Nephron progenitor cell (in vitro differentiated cells): ENCODE results near the gene ZNF280B.
A peak's percentile ranks its signal among the peaks of the same experiment; 100 is the strongest.

ENCODE experiments used
- DNase-seq: peaks from one replicate; pipeline ENCODE4 v3.0.0; 2021
- H3K27ac Mint-ChIP-seq: 2 replicates; pipeline ENCODE4 v1.8.0; 2021; ENCODE audit warnings: mild to moderate bottlenecking, moderate library complexity, mixed read lengths
- H3K27me3 Mint-ChIP-seq: 2 replicates; pipeline ENCODE4 v1.8.0; 2021; ENCODE audit warnings: mild to moderate bottlenecking, low read depth, mixed read lengths; ENCODE audit not compliant: poor library complexity
- H3K36me3 Mint-ChIP-seq: 2 replicates; pipeline ENCODE4 v1.8.0; 2021; ENCODE audit warnings: low read depth, mixed read lengths
- H3K4me1 Mint-ChIP-seq: 2 replicates; pipeline ENCODE4 v1.8.0; 2021; ENCODE audit warnings: mixed read lengths
- H3K4me3 Mint-ChIP-seq: 2 replicates; pipeline ENCODE4 v1.8.0; 2021; ENCODE audit warnings: mild to moderate bottlenecking, moderate library complexity, mixed read lengths
- H3K9me3 Mint-ChIP-seq: 2 replicates; pipeline ENCODE4 v1.8.0; 2021; ENCODE audit warnings: mild to moderate bottlenecking, moderate library complexity, mixed read lengths
- CTCF ChIP-seq: fragments of 200-600 bp; sonication (generic); IDR thresholded peaks from 2 replicates; pipeline ENCODE4 v1.5.0; 2021; ENCODE audit warnings: antibody characterized with exemption

ZNF280B gene

DNA sequence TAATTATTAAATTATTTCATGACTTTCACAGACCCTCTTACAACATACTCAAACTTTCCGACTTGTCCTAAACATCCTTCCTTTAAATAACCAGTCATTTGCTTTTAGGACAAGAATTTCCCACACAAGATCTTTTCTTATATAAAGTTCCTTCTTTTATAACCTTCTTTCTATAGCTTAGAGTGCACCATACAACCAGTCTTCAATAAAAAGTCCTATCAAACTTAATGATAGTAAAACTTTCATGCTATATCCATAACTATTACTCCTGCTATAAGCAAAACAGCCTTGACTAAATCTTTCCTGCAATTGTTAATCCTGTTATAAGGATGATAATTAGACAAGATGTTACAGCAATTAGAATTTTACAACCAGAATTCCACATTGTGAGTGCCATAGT lies 47.4 kb downstream of the ZNF280B start:
- H3K4me1 Mint-ChIP-seq = no peaks in the 10 kb centered on the region
- no peaks in the 10 kb centered on the region for H3K36me3 Mint-ChIP-seq
- peaks cover 54% of the 10 kb centered on the region for H3K27me3 Mint-ChIP-seq
- no peak for TF ChIP-seq CTCF
- no peak overlapping the region for H3K27ac Mint-ChIP-seq
- no peak overlapping the region for H3K4me3 Mint-ChIP-seq
- DNase-seq = no peak
- H3K9me3 Mint-ChIP-seq = peaks cover 33% of the 10 kb centered on the region

GRCh38 chr22:22460635-22461034 lies 47.9 kb downstream of the ZNF280B start:
- peak; percentile 52 for TF ChIP-seq CTCF
- Mint-ChIP-seq H3K4me3 (no peak overlapping the region), H3K4me1 (no peaks in the 10 kb centered on the region), H3K9me3 (peaks cover 31% of the 10 kb centered on the region), H3K27ac (no peak overlapping the region), H3K27me3 (peaks cover 55% of the 10 kb centered on the region), H3K36me3 (no peaks in the 10 kb centered on the region)
- no peak for DNase-seq

- no peak for DNase-seq
- H3K27ac Mint-ChIP-seq = no peak overlapping the region
- peaks cover 60% of the 10 kb centered on the region for H3K27me3 Mint-ChIP-seq
- no peak for TF ChIP-seq CTCF
- no peak overlapping the region for H3K4me3 Mint-ChIP-seq
- H3K4me1 Mint-ChIP-seq = no peaks in the 10 kb centered on the region
- H3K9me3 Mint-ChIP-seq = peaks cover 31% of the 10 kb centered on the region
- H3K36me3 Mint-ChIP-seq = no peaks in the 10 kb centered on the region
Measured at GRCh38 chr22:22460060-22460459, 48.5 kb downstream of the ZNF280B start.

DNA sequence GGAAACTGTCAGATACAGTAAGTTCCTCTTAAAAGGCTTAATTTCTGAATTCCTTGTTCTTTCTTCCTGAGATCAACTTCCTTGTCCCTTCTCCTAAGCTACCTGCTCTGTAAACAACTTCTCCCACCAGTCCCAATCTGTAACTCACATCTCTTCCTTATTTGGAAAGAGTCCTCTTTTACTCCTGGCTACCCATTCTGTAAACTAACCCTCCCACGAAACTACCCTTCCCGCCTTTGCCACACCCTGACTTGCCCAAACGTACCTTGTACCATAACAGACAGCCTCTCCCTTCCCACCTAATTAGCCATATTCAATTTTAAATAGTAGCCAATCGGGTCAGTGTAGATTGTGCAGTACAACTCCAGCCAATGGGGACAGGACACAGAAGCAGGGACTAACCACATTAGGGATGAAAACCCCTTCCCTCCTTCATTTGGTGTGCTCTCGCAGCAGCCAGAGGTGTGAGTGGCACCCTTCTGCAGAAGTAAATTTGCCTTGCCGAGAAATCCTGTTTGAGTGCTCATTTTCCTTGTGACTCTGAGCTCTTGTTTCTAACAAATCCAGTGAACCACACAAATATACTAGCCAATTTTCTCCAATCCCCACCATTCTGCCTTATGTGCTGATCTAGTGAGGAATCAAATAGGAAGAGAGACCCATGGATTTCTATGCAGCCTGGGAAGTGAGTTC lies 49.5 kb downstream of the ZNF280B start:
- Mint-ChIP-seq H3K27ac (no peak overlapping the region), H3K9me3 (peaks cover 31% of the 10 kb centered on the region), H3K4me1 (no peaks in the 10 kb centered on the region), H3K27me3 (peaks cover 68% of the 10 kb centered on the region), H3K4me3 (no peak overlapping the region), H3K36me3 (no peaks in the 10 kb centered on the region)
- DNase-seq = no peak
- no peak for TF ChIP-seq CTCF

DNA sequence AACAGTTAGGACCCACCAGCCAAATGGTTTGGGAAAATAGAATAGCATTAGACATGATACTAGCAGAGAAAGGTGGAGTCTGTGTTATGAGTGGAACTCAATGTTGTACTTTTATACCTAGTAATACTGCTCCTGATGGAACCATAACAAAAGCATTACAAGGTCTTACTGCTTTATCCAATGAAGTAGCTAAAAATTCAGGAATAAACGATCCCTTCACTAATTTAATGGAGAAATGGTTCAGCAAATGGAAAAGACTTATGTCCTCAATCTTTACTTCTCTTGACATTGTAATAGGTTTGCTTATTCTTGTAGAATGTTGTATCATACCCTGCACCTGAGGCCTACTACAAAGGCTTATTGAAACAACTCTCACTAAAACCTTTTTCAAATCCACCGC lies 50.2 kb downstream of the ZNF280B start:
- TF ChIP-seq CTCF = no peak
- DNase-seq = no peak
- Mint-ChIP-seq H3K36me3 (no peaks in the 10 kb centered on the region), H3K4me3 (no peak overlapping the region), H3K27ac (no peak overlapping the region), H3K9me3 (peaks cover 31% of the 10 kb centered on the region), H3K4me1 (no peaks in the 10 kb centered on the region), H3K27me3 (peaks cover 68% of the 10 kb centered on the region)

GRCh38 chr22:22454997-22455396 lies 53.5 kb downstream of the ZNF280B start:
- Mint-ChIP-seq H3K9me3 (peaks cover 36% of the 10 kb centered on the region), H3K4me1 (no peaks in the 10 kb centered on the region), H3K27ac (no peak overlapping the region), H3K36me3 (no peaks in the 10 kb centered on the region), H3K4me3 (no peak overlapping the region), H3K27me3 (peaks cover 77% of the 10 kb centered on the region)
- DNase-seq = no peak
- TF ChIP-seq CTCF = no peak
